Spleen (tissue), 7 donors: ENCODE measurements around the gene SLC40A1.

Experiments used
- POLR2A ChIP-seq, 3 donors: fragments of 450-650 bp; IDR thresholded peaks; one replicate each; pipeline ENCODE4 v1.5.1; 2017; ENCODE audit warnings: antibody characterized with exemption in 3 of 3, mild to moderate bottlenecking in 1 of 3
- POLR2AphosphoS5 ChIP-seq, 3 donors: sonication (generic); formaldehyde crosslinking; IDR thresholded peaks; one replicate each; pipeline ENCODE4 v1.5.1; 2017; ENCODE audit warnings: antibody characterized with exemption in 3 of 3
- TF ChIP-seq, protein P1 (sequence below), 11 experiments: fragments of 200-600 bp in 7 of 11; fragments of 450-650 bp in 4 of 11; sonication (generic) in 4 of 11; IDR thresholded peaks in 8 of 11; conservative IDR thresholded peaks in 3 of 11; 1 replicate in 7 of 11; 2 replicates in 4 of 11; pipeline versions ENCODE4 v1.4.0 to v1.8.0; 2016 to 2021; ENCODE audit warnings: antibody characterized with exemption in 11 of 11, inconsistent platforms in 4 of 11, mild to moderate bottlenecking in 1 of 11
- donor health status: DM: no; HTN: no; CAD: no; lungs with moderate emphysema.
- donor health status: DM: no; HTN: no; CAD: no.
- donor health status: DM: no; HTN: no; CAD: no.

DNA sequence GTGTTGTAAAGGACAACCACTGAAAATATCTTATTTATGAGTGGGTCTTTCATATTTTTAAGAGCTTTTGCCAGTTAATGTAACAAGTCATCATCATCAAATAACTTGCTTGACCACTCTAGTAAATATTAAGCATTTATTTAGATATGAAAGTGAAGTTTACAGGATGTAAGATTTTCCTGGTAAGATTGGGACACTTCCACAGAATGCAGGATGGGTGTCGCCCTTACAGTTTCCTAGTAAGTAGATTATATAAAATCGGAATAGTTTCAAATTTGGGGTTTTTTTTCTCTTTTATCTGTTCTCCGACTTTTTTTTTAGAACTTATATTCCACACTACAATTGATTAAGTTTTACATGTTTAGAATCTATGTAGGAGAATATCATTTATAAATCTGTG, 14.8 kb upstream of the SLC40A1 start:
- TF ChIP-seq, protein P1, sequence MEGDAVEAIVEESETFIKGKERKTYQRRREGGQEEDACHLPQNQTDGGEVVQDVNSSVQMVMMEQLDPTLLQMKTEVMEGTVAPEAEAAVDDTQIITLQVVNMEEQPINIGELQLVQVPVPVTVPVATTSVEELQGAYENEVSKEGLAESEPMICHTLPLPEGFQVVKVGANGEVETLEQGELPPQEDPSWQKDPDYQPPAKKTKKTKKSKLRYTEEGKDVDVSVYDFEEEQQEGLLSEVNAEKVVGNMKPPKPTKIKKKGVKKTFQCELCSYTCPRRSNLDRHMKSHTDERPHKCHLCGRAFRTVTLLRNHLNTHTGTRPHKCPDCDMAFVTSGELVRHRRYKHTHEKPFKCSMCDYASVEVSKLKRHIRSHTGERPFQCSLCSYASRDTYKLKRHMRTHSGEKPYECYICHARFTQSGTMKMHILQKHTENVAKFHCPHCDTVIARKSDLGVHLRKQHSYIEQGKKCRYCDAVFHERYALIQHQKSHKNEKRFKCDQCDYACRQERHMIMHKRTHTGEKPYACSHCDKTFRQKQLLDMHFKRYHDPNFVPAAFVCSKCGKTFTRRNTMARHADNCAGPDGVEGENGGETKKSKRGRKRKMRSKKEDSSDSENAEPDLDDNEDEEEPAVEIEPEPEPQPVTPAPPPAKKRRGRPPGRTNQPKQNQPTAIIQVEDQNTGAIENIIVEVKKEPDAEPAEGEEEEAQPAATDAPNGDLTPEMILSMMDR (IDR thresholded peaks at IDR 0.05 in 8 of 11, conservative IDR thresholded peaks at IDR 0.05 in 3 of 11), result no peak
- TF ChIP-seq POLR2A (IDR thresholded peaks at IDR 0.05), result no peak
- TF ChIP-seq POLR2AphosphoS5 (IDR thresholded peaks at IDR 0.05), result no peak
